ENCODE results near the gene ETHE1. TPM values are rescaled to one million over a fixed set of nuclear protein-coding genes. Genes with fewer than 3 reads are reported as not detected.

Gene ETHE1
- total RNA-seq, 3 donors from 2014 or later, result 41.6 to 70.1 (median 59.4) TPM

- H3K9me3 ChIP-seq, result no peaks in the 10 kb centered on the region
- TF ChIP-seq POLR2AphosphoS5 (IDR thresholded peaks at IDR 0.05) (no peak), CTCF (IDR thresholded peaks at IDR 0.05) (no peak), POLR2A (IDR thresholded peaks at IDR 0.05) (no peak)
- intact Hi-C loops (cut with DNase I; ENCODE audit: low total_unique reads), result no loop called here
Measured at GRCh38 chr19:43483281-43483680, 43.7 kb downstream of the ETHE1 start.

GRCh38 chr19:43482193-43482592 is 44.8 kb downstream of the ETHE1 start:
- no peak for DNase-seq (ENCODE audit: low spot score in 2 of 2)
- Histone ChIP-seq H3K27me3 (no peaks in the 10 kb centered on the region), H3K4me3 (no peak overlapping the region), H3K9me3 (no peaks in the 10 kb centered on the region), H3K27ac (no peak overlapping the region), H3K36me3 (no peaks in the 10 kb centered on the region), H3K4me1 (no peaks in the 10 kb centered on the region)
- intact Hi-C loops (cut with DNase I; ENCODE audit: low total_unique reads), result no loop called here
- TF ChIP-seq CTCF (IDR thresholded peaks at IDR 0.05) (no peak), POLR2AphosphoS5 (IDR thresholded peaks at IDR 0.05) (no peak), POLR2A (IDR thresholded peaks at IDR 0.05) (no peak)

More at GRCh38 chr19:43483281-43483680, 43.7 kb downstream of the ETHE1 start:
- Histone ChIP-seq H3K27ac (no peak overlapping the region), H3K27me3 (no peaks in the 10 kb centered on the region), H3K36me3 (no peaks in the 10 kb centered on the region), H3K4me1 (no peaks in the 10 kb centered on the region), H3K4me3 (no peak overlapping the region)
- DNase-seq (ENCODE audit: low spot score in 2 of 2), result no peak

- H3K36me3 ChIP-seq, result no peaks in the 10 kb centered on the region
Measured at GRCh38 chr19:43481701-43482100, 45.3 kb downstream of the ETHE1 start.

GRCh38 chr19:43480574-43480973 is 46.4 kb downstream of the ETHE1 start:
- Histone ChIP-seq H3K4me1 (no peaks in the 10 kb centered on the region), H3K4me3 (no peak overlapping the region), H3K27ac (no peak overlapping the region), H3K27me3 (no peaks in the 10 kb centered on the region), H3K9me3 (no peaks in the 10 kb centered on the region), H3K36me3 (no peaks in the 10 kb centered on the region)
- TF ChIP-seq CTCF (IDR thresholded peaks at IDR 0.05) (no peak), POLR2A (IDR thresholded peaks at IDR 0.05) (no peak), POLR2AphosphoS5 (IDR thresholded peaks at IDR 0.05) (no peak)
- intact Hi-C loops (cut with DNase I; ENCODE audit: low total_unique reads), result no loop called here
- no peak for DNase-seq (ENCODE audit: low spot score in 2 of 2)

More at GRCh38 chr19:43481701-43482100, 45.3 kb downstream of the ETHE1 start:
- DNase-seq (ENCODE audit: low spot score in 2 of 2), result no peak
- TF ChIP-seq POLR2A (IDR thresholded peaks at IDR 0.05) (no peak), POLR2AphosphoS5 (IDR thresholded peaks at IDR 0.05) (no peak), CTCF (IDR thresholded peaks at IDR 0.05) (no peak)
- intact Hi-C loops (cut with DNase I; ENCODE audit: low total_unique reads), result no loop called here
- no peaks in the 10 kb centered on the region for H3K4me1 ChIP-seq
- H3K9me3 ChIP-seq, result no peaks in the 10 kb centered on the region
- H3K27ac ChIP-seq, result no peak overlapping the region
- no peak overlapping the region for H3K4me3 ChIP-seq
- no peaks in the 10 kb centered on the region for H3K27me3 ChIP-seq

GRCh38 chr19:43479961-43480561 is 46.9 kb downstream of the ETHE1 start:
- Histone ChIP-seq H3K27me3 (no peaks in the 10 kb centered on the region), H3K27ac (no peak overlapping the region), H3K36me3 (no peaks in the 10 kb centered on the region), H3K4me3 (no peak overlapping the region), H3K9me3 (no peaks in the 10 kb centered on the region), H3K4me1 (no peaks in the 10 kb centered on the region)
- no peak for DNase-seq (ENCODE audit: low spot score in 2 of 2)
- intact Hi-C loops (cut with DNase I; ENCODE audit: low total_unique reads), result no loop called here
- TF ChIP-seq POLR2A (IDR thresholded peaks at IDR 0.05) (no peak), POLR2AphosphoS5 (IDR thresholded peaks at IDR 0.05) (no peak), CTCF (IDR thresholded peaks at IDR 0.05) (no peak)

All from breast epithelium (tissue), 4 donors.